Fibroblast of pulmonary artery (primary cell): Measurements from ENCODE around the gene NKAIN2.
"Not testable (repeated sequence)": the region's sequence is repeated elsewhere in the genome, so short reads cannot be mapped to it uniquely, and the experiment has no call there.

Source experiments
- DNase-seq: peaks from one replicate; pipeline ENCODE4 v3.0.0-alpha.2; 2010; ENCODE audit warnings: low read depth
- H3K4me3 ChIP-seq: replicated peaks from 2 replicates; pipeline ENCODE4 v1.5.1; 2011; ENCODE audit warnings: low read depth, mild to moderate bottlenecking, control low read depth, low read length, moderate library complexity
- TF ChIP-seq, protein P1 (sequence below): IDR thresholded peaks from 2 replicates; pipeline ENCODE4 v1.5.1; 2011; ENCODE audit warnings: mild to moderate bottlenecking, control low read depth, low read length, inconsistent platforms; ENCODE audit errors: missing control alignments

Gene NKAIN2

GRCh38 chr6:124008988-124009765 is 205.5 kb downstream of the NKAIN2 start:
- H3K4me3 ChIP-seq, result no peak overlapping the region
- TF ChIP-seq, protein P1, sequence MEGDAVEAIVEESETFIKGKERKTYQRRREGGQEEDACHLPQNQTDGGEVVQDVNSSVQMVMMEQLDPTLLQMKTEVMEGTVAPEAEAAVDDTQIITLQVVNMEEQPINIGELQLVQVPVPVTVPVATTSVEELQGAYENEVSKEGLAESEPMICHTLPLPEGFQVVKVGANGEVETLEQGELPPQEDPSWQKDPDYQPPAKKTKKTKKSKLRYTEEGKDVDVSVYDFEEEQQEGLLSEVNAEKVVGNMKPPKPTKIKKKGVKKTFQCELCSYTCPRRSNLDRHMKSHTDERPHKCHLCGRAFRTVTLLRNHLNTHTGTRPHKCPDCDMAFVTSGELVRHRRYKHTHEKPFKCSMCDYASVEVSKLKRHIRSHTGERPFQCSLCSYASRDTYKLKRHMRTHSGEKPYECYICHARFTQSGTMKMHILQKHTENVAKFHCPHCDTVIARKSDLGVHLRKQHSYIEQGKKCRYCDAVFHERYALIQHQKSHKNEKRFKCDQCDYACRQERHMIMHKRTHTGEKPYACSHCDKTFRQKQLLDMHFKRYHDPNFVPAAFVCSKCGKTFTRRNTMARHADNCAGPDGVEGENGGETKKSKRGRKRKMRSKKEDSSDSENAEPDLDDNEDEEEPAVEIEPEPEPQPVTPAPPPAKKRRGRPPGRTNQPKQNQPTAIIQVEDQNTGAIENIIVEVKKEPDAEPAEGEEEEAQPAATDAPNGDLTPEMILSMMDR, result no peak
- no peak for DNase-seq

GRCh38 chr6:124010574-124010973 is 206.9 kb downstream of the NKAIN2 start:
- TF ChIP-seq, protein P1, result no peak

GRCh38 chr6:124011180-124011579 is 207.5 kb downstream of the NKAIN2 start:
- no peak overlapping the region for H3K4me3 ChIP-seq
- TF ChIP-seq, protein P1, result no peak
- DNase-seq, result no peak

More at GRCh38 chr6:124010574-124010973, 206.9 kb downstream of the NKAIN2 start:
- DNase-seq, result no peak
- H3K4me3 ChIP-seq, result no peak overlapping the region

DNA sequence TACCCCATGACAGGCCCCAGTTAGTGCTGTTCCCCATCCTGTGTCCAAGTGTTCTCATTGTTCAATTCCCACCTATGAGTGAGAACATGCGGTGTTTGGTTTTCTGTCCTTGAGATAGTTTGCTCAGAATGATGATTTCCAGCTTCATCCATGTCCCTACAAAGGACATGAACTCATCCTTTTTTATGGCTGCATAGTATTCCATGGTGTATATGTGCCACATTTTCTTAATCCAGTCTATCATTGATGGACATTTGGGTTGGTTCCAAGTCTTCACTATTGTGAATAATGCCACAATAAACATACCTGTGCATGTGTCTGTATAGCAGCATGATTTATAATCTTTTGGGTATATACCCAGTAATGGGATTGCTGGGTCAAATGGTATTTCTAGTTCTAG is 218.4 kb downstream of the NKAIN2 start:
- not testable (repeated sequence) for H3K4me3 ChIP-seq, DNase-seq

DNA sequence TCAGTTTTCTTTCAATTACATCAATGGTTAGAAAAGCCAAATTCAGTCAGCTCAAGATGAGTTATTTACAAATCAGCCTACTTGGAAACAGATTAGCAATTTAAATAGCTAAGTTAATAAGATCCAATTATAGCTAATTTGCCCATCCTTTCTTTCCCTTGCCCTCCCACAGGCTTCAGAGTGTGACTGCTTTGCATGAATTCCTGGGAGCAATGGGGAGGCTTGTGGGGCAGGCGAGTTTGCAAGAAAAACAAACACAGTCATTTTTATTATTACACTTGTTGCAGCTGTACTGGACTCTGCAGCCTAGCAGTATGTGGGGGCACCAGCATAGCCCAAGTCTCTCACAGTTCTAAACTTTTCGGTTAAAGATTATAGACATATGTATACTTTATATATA is 219.0 kb downstream of the NKAIN2 start:
- TF ChIP-seq, protein P1, result no peak
- no peak overlapping the region for H3K4me3 ChIP-seq
- no peak for DNase-seq

- TF ChIP-seq, protein P1, result no peak
- no peak overlapping the region for H3K4me3 ChIP-seq
- no peak for DNase-seq
Measured at GRCh38 chr6:124026694-124027093, 223.0 kb downstream of the NKAIN2 start.

GRCh38 chr6:124027392-124027791 is 223.7 kb downstream of the NKAIN2 start:
- DNase-seq, result no peak
- H3K4me3 ChIP-seq, result no peak overlapping the region
- TF ChIP-seq, protein P1, result no peak
